GM21619 (cell line): ENCODE results near the gene TMEM165.

Experiments used
- ATAC-seq: cut with Tn5 transposase; IDR thresholded peaks from one replicate; pipeline ENCODE4 v1.9.1; 2021; ENCODE audit not compliant: unreplicated experiment

TMEM165 gene

DNA sequence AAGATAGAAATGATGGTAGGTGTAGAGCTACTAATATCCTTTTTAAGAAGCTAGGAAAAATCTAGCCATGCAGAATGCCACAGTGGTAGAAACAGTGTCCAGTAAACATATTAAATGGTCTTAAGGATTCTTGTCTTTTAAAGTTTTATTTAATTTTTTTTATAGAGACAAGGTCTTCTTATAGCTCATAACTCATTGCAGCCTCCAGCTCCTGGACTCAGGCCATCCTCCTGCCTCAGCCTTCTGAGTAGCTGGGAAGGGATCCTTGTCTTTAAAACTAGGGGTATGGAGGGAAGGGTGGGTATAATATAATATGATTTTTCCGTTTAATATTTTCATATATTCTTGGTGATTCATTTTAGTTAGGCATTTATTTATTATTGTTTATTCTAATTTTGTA is 3.8 kb downstream of the TMEM165 start:
- ATAC-seq = no peak

- no peak for ATAC-seq
These were observed 9.3 kb downstream of the TMEM165 start for GRCh38 chr4:55405073-55405472.

DNA sequence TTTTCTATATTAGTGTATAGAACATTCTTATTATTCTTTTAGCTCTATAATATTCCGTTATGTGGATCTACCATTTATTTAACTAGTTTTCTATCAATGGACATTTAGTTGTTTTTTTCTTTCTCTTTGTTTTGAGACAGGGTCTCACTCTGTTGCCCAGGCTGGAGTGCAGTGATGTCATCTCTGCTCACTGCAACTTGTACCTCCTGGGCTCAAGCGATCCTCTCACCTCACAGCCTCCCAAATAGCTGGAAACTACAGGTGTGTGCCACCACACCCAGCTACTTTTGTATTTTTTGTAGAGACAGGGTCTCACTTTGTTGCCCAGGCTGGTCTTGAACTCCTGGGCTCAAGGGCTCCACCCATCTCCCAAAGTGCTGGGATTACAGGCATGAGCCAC is 10.8 kb downstream of the TMEM165 start:
- no peak for ATAC-seq

DNA sequence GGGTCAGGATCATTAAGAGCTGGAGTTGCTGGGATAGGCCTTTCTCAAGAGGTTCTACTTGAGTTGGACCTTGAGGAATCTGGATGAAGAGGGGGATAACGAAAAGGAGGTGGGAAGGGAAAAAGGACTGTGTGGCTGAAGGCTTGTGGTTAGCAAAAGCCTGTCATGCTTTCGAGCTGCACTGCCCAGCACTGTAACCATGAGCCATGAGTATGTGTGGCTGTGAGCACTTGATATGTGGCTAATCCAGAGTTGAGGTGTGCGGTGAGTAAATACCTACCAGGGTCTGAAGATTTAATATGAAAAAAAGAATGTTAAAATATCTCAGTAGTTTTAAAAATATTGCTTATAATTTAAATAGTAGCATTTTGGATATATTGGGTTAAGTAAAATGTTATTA is 11.4 kb downstream of the TMEM165 start:
- ATAC-seq = no peak

DNA sequence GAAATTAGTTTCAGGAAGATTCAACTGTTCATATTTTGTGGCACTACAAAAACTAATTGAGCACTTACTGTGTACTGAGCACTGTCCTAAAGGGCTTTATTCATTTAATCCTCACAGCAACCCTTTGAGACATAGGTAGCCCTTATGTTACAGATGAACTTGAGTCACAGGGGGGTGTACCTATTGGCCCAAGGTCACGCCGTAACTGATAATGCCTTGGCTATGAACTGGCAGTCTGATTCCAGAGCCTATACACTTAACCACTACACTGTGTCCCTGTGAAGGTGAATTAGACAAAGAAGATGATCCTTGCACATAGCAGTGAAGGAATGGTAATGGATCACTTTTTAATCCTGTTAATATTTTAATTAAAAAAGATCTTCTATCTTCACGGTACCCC is 12.0 kb downstream of the TMEM165 start:
- ATAC-seq = no peak

DNA sequence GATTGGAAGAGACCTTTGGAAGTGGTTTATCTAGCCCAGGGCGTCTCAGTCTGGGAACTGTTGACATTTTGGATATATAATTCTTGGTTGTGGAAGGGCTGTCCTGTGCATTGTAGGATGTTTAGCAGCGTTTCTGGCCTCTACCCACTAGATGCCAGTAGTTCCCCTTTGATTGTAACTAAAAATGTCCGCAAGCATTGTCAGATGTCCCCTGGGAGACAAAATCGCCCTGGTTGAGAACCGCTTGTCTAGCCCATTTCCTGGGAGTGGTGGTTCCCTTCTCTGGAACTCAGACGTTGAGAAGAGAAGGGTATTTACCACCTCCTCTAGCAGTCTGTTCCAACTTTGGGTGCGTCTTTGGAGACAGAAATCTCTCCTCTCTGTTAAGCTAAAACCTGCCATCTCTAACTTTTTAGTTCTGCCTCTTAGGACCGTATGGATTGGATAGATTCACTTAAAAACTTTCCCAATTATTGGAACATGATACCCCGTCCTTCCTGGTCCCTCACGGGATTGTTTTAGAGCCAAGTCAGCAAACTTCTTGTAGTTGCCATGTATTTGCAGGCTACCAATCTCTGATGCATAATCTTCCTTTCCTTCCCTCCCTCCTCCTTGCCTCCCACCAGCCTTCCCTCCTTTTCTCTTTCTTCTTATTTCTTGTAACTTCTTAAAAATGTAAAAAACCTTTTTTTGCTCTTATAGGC is 13.9 kb downstream of the TMEM165 start:
- ATAC-seq = peak; percentile 85

DNA sequence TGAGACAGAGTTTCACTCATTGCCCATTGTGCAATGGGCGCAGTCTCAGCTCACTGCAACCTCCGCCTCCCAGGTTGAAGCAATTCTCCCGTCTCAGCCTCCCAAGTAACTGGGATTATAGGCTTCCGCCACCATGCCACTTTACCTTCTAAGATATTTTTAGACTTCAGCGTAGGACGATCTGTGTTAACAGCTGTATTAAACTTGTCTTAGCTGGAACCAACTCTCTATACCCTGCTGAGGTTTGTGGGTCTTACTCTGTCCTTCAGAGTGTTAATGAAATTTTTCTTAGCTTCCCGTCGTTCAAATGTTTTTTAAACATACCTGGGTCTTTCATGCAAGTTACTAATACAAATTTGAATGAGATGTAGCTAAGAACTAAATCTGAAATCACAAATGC is 14.7 kb downstream of the TMEM165 start:
- ATAC-seq = no peak

GRCh38 chr4:55411621-55412020 is 15.9 kb downstream of the TMEM165 start:
- no peak for ATAC-seq

- no peak for ATAC-seq
These were observed 20.4 kb downstream of the TMEM165 start for GRCh38 chr4:55416176-55416575.

GRCh38 chr4:55424791-55425190 is 29.0 kb downstream of the TMEM165 start:
- ATAC-seq = no peak

DNA sequence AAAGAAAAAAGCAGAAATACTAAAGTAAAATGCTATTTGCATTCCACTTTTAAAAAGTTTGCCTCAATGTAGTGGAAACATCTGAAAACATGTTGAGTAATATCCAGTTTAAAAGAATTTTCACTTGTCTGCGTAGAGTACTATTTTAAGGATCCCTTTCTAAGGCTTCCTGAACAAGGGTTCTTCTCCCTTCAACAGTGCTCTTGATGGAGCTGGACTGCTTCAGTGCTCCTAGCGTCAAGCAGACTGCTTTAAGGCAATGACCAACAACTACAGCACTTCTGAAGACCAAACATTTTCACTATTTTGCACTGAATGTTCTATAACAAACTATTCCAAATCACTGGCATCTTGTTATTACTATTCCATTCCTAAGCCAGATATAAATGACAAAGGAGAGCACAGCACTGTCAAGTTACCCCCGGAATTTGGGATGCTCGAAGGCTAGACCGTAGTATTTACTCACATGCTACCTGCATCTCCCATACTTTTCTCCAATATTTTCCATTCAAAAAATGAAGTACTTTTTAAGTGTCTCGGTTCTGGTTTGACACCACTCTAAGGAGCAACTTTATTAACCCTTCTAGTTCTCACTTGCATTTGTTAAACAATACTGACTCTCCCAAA is 36.1 kb downstream of the TMEM165 start:
- no peak for ATAC-seq

GRCh38 chr4:55435141-55435841 is 39.5 kb downstream of the TMEM165 start:
- peak; percentile 77 for ATAC-seq

GRCh38 chr4:55437356-55437796 is 41.6 kb downstream of the TMEM165 start:
- no peak for ATAC-seq

DNA sequence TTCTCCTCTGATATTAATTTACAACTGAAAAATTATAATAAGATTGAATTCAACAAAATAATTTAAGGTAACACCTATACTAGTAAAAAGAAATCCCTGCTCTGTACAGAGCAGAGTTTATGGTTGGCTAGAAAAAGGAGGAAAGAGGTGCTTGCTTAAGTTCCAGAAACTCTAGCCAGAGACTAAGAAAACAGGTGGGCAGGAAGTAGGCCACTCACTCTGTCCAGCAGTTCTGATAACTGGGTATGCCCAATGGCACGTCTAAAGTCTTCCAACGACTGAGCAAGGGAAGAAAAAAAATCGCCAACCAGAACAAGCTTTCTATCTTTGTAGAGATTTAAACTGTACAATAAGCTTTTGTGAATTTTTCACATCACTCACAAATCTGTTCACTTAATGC is 42.1 kb downstream of the TMEM165 start:
- no peak for ATAC-seq

DNA sequence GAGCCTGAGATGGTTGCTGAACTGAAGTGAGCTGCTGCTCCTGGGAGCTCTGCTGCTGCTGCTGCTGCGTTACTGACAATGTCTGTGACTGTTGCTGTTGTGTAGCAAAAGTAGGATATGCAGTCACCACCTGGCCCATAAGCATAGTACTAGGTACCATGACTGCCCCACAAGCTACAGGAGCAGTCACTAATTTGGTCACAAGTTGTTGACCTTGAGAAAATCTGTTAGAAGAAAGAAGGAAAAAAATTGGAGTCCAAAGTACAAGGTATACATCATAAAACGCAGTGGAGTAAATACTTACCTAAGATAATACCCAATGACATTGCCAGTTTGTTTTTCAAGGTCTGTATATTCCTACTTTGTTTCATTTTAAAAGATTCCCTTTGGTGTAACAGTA is 42.6 kb downstream of the TMEM165 start:
- no peak for ATAC-seq

DNA sequence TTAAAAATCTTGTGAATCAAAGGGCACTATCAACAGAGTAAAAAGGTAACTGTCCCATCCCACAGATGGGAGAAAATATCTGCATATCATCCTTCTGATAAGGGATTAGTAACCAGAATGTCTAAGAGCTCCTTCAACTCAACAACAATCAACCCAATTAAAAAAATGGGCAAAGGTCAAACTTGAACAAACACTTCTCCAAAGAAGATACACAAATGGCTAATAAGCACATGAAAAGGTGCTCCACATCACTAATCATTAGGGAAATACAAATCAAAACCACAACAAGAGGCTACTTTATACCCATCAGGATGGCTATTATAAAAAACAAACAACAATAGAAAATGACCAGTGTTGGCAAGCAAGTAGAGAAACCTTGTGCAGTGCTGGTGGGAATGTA is 43.3 kb downstream of the TMEM165 start:
- no peak for ATAC-seq

- ATAC-seq = no peak
These were observed 45.0 kb downstream of the TMEM165 start for GRCh38 chr4:55440786-55441185.

DNA sequence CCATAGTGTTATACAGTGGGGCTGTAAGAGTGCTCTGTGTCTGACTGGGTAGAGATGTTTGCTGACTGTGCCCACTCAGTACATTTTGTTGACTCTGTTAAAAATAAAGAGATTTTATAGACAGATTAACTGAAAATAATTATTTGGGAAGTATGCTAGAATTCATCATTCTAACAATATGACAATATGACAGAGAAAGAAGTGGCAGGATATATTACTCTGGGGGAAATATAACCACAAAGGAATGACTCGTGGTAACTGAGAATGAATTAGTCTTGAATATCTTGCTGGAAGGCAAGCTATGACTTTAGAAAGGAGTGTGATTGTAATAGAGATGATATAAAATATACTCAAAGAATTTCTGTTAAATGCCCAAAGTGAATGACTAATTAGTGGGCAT is 46.8 kb downstream of the TMEM165 start:
- ATAC-seq = no peak

DNA sequence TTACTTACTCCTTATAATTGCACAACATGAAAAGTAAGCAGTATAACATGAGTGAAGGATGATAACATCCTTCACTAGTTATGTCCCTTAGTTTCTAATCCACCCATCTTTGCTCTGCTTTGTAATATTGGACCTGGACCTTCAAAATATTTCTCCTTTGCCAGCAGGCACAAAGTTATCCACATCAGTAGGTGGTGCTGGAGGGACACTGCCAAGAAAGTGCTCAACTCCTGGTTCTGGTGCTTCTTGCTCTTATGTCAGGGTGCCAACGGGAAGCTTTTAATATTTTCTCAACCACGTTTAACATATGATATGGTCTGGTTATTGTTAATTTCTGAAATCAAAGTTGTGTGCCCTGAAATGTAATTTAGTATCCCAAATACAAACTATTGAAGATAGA is 49.1 kb downstream of the TMEM165 start:
- ATAC-seq = no peak

- ATAC-seq = no peak
These were observed 50.3 kb downstream of the TMEM165 start for GRCh38 chr4:55445921-55446577.

- ATAC-seq = no peak
These were observed 50.8 kb downstream of the TMEM165 start for GRCh38 chr4:55446578-55446922.
